DOHH2 (cell line): Measurements from ENCODE around the gene GALNT17.

Experiments
- CTCF ChIP-seq: fragments of 200-600 bp; sonication (generic); IDR thresholded peaks from one replicate; pipeline ENCODE4 v1.5.1; 2014; ENCODE audit warnings: antibody characterized with exemption, mild to moderate bottlenecking, low read depth, low read length; ENCODE audit not compliant: poor library complexity, severe bottlenecking
- EZH2phosphoT487 ChIP-seq: fragments of 200-600 bp; sonication (generic); IDR thresholded peaks from 2 replicates; pipeline ENCODE4 v1.6.1; 2017; ENCODE audit warnings: borderline replicate concordance, mild to moderate bottlenecking, antibody characterized with exemption, low read length, moderate library complexity, mixed read lengths

GRCh38 chr7:71135663-71136062, 3.7 kb downstream of the GALNT17 start:
- TF ChIP-seq CTCF (no peak), EZH2phosphoT487 (no peak)
